GM12892 (cell line): Measurements from ENCODE around the gene TOM1L2.

Experiments used
- POLR2A ChIP-seq: IDR thresholded peaks from 2 replicates; pipeline ENCODE4 v1.6.1; 2011; ENCODE audit warnings: low read depth, low read length, control low read depth
- POLR2AphosphoS5 ChIP-seq: IDR thresholded peaks from 2 replicates; pipeline ENCODE4 v1.6.1; 2011; ENCODE audit warnings: low read depth, low read length, control low read depth
- TAF1 ChIP-seq: IDR thresholded peaks from 2 replicates; pipeline ENCODE4 v1.6.1; 2011; ENCODE audit warnings: low read depth, mild to moderate bottlenecking, control low read depth, low read length, borderline replicate concordance

DNA sequence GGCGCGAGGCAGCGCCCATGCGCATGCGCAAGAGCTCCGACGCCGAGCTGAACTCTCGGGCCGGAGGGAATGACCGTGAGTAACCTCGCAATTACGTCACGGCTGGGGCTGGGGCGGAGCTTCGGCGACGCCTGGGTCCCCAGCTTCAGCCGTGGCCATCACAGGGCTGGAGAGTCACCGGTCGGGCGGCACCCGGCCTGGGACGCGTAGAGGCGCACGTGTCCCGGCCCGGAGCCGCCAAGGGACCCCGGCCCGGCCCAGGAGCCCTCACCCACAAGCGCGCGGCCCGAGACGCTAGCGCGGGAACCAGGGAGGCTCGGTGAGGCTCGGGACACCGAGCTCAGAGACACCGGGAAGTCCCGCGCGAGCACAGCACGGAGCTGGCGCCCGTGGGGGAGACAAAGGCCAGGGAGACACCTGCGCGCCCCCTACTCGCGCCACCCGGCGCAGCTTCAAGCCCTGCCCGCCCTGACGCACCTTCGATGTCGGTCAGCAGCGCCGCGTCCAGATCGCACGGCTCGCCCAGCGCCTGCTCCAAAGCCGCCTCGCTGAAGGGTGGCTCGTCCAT is 135.9 kb downstream of the TOM1L2 start:
- peak; percentile 86; the same call in 1 of the 2 replicates for TF ChIP-seq POLR2AphosphoS5
- peak; percentile 91 for TF ChIP-seq POLR2A
- TF ChIP-seq TAF1, result peak; percentile 36
